H1 (cell line): ENCODE measurements around the gene PSMB9. TPM values are rescaled to one million over a fixed set of nuclear protein-coding genes. Genes with fewer than 3 reads are reported as not detected.

Experiments
- CTCF ChIA-PET: fragments of 300-600 bp; sonication (Branson Sonifier 250); formaldehyde crosslinking; loops from one replicate; lab custom pipeline; 2021; ENCODE audit not compliant: partially characterized antibody; lab: Charles Lee
- POLR2A ChIA-PET: fragments of 300-600 bp; sonication (Branson Sonifier 250); formaldehyde crosslinking; loops from one replicate; lab custom pipeline; 2021; ENCODE audit warnings: inconsistent platforms; ENCODE audit not compliant: partially characterized antibody; lab: Charles Lee
- DNase-seq, 2 experiments: peaks; one replicate each; pipeline versions ENCODE4 v3.0.0 to v3.0.0-alpha.2; 2010 to 2022; ENCODE audit warnings: low spot score in 2 of 2, low read depth in 1 of 2, mixed read lengths in 1 of 2
- FAIRE-seq: peaks from 2 replicates; lab custom pipeline; 2011; peaks lifted over from hg19 to GRCh38; lab: Jason Lieb, UNC
- H2AFZ ChIP-seq: 2 replicates; pipeline ENCODE4 v1.8.1; 2012; ENCODE audit warnings: low read length, inconsistent platforms
- H2AK5ac ChIP-seq: 2 replicates; pipeline ENCODE4 v1.6.1; 2013; ENCODE audit warnings: low read depth, low read length
- H2BK120ac ChIP-seq: replicated peaks from 2 replicates; pipeline ENCODE3; 2013; ENCODE audit warnings: low read depth, low read length, inconsistent platforms
- H2BK12ac ChIP-seq: 2 replicates; pipeline ENCODE4 v1.6.1; 2013; ENCODE audit warnings: low read depth, low read length
- H2BK15ac ChIP-seq: 2 replicates; pipeline ENCODE4 v1.6.1; 2013; ENCODE audit warnings: low read length
- H2BK20ac ChIP-seq: 2 replicates; pipeline ENCODE4 v1.6.1; 2013; ENCODE audit warnings: low read length
- H2BK5ac ChIP-seq: 2 replicates; pipeline ENCODE4 v1.6.1; 2013; ENCODE audit warnings: low read depth, low read length
- H3K14ac ChIP-seq: 2 replicates; pipeline ENCODE4 v1.6.1; 2013; ENCODE audit warnings: inconsistent platforms; ENCODE audit not compliant: insufficient read length
- H3K18ac ChIP-seq: 2 replicates; pipeline ENCODE4 v1.6.1; 2013; ENCODE audit warnings: low read length; ENCODE audit errors: extremely low read depth
- H3K23ac ChIP-seq: 2 replicates; pipeline ENCODE4 v1.6.1; 2013; ENCODE audit warnings: inconsistent platforms; ENCODE audit not compliant: insufficient read length
- H3K23me2 ChIP-seq: 2 replicates; pipeline ENCODE4 v1.6.1; 2013; ENCODE audit warnings: low read depth, low read length
- H3K27ac ChIP-seq: 2 replicates; pipeline ENCODE4 v1.6.1; 2011; ENCODE audit warnings: low read depth, low read length, inconsistent platforms
- H3K27me3 ChIP-seq, 4 experiments: replicated peaks in 1 of 4; 1 replicate in 1 of 4; 2 replicates in 3 of 4; pipeline versions ENCODE4 v1.6.1 to v1.8.1; 2011 to 2013; ENCODE audit warnings: low read length in 3 of 4, mild to moderate bottlenecking in 3 of 4, inconsistent platforms in 2 of 4, mixed read lengths in 2 of 4, moderate library complexity in 1 of 4; ENCODE audit not compliant: control insufficient read depth in 3 of 4, insufficient read depth in 3 of 4; ENCODE audit errors: extremely low read depth in 1 of 4
- H3K36me3 ChIP-seq, 4 experiments: 2 replicates each; pipeline versions ENCODE4 v1.6.1 to v1.8.1; 2011 to 2013; ENCODE audit warnings: mild to moderate bottlenecking in 4 of 4, low read length in 3 of 4, moderate library complexity in 2 of 4, control low read depth in 1 of 4, inconsistent platforms in 1 of 4; ENCODE audit not compliant: insufficient read depth in 4 of 4, control insufficient read depth in 2 of 4
- H3K4ac ChIP-seq: replicated peaks from 2 replicates; pipeline ENCODE3; 2013; ENCODE audit warnings: low read length, low read depth, mixed read lengths, inconsistent platforms; ENCODE audit not compliant: insufficient read length
- H3K4me1 ChIP-seq, 4 experiments: replicated peaks in 1 of 4; 1 replicate in 1 of 4; 2 replicates in 3 of 4; pipeline versions ENCODE4 v1.6.1 to v1.8.1; 2011 to 2013; ENCODE audit warnings: low read length in 3 of 4, inconsistent platforms in 2 of 4, mixed read lengths in 1 of 4; ENCODE audit not compliant: insufficient read depth in 4 of 4, control insufficient read depth in 3 of 4
- H3K4me2 ChIP-seq, 2 experiments: 2 replicates each; pipeline versions ENCODE4 v1.6.1 to v1.8.1; 2011 to 2013; ENCODE audit warnings: low read depth in 2 of 2, low read length in 2 of 2, control low read depth in 1 of 2, inconsistent platforms in 1 of 2, mild to moderate bottlenecking in 1 of 2; ENCODE audit not compliant: insufficient read depth in 1 of 2
- H3K4me3 ChIP-seq, 4 experiments: fragments of 200-600, 300-600 bp in 1 of 4; sonication (generic), shearing (Covaris generic), sonication (Bioruptor Twin) in 1 of 4; 2 replicates each; pipeline versions ENCODE4 v1.5.1 to v1.8.1; 2011 to 2016; ENCODE audit warnings: low read length in 4 of 4, low read depth in 3 of 4, control low read depth in 2 of 4, inconsistent platforms in 2 of 4, mild to moderate bottlenecking in 2 of 4, mixed read lengths in 1 of 4, moderate library complexity in 1 of 4; ENCODE audit not compliant: insufficient read depth in 2 of 4; ENCODE audit errors: extremely low read depth in 1 of 4
- H3K56ac ChIP-seq: replicated peaks from 2 replicates; pipeline ENCODE3; 2013; ENCODE audit warnings: low read depth, mild to moderate bottlenecking, mixed read lengths, low read length, inconsistent platforms; ENCODE audit not compliant: insufficient read length
- H3K79me1 ChIP-seq: 2 replicates; pipeline ENCODE4 v1.6.1; 2013; ENCODE audit warnings: low read depth, low read length, control low read depth
- H3K79me2 ChIP-seq, 2 experiments: 2 replicates each; pipeline versions ENCODE4 v1.6.1 to v1.8.1; 2012 to 2013; ENCODE audit warnings: low read length in 2 of 2, mild to moderate bottlenecking in 2 of 2, inconsistent platforms in 1 of 2; ENCODE audit not compliant: insufficient read depth in 2 of 2, control insufficient read depth in 1 of 2
- H3K9ac ChIP-seq, 4 experiments: replicated peaks in 1 of 4; 1 replicate in 1 of 4; 2 replicates in 3 of 4; pipeline versions ENCODE4 v1.6.1 to v1.8.1; 2011 to 2013; ENCODE audit warnings: low read depth in 3 of 4, low read length in 3 of 4, control low read depth in 2 of 4, mild to moderate bottlenecking in 2 of 4, moderate library complexity in 2 of 4, inconsistent platforms in 1 of 4; ENCODE audit errors: extremely low read depth in 1 of 4
- H3K9me3 ChIP-seq, 2 experiments: 2 replicates each; pipeline versions ENCODE4 v1.6.1 to v1.8.1; 2012 to 2013; ENCODE audit warnings: mild to moderate bottlenecking in 2 of 2, moderate library complexity in 2 of 2, control low read depth in 1 of 2, inconsistent platforms in 1 of 2, low read depth in 1 of 2, low read length in 1 of 2, mixed read lengths in 1 of 2; ENCODE audit not compliant: insufficient read depth in 2 of 2
- H4K20me1 ChIP-seq, 2 experiments: replicated peaks in 1 of 2; 2 replicates each; pipeline versions ENCODE3 to v1.8.1; 2011 to 2013; ENCODE audit warnings: inconsistent platforms in 2 of 2, low read length in 2 of 2, mild to moderate bottlenecking in 1 of 2; ENCODE audit not compliant: insufficient read depth in 2 of 2, control insufficient read depth in 1 of 2
- H4K5ac ChIP-seq: 2 replicates; pipeline ENCODE4 v1.6.1; 2013; ENCODE audit warnings: low read length, low read depth, mixed read lengths, inconsistent platforms; ENCODE audit not compliant: insufficient read length
- H4K8ac ChIP-seq: 2 replicates; pipeline ENCODE4 v1.8.0; 2013; ENCODE audit warnings: mild to moderate bottlenecking, moderate library complexity, low read length, inconsistent platforms; ENCODE audit not compliant: insufficient read depth; ENCODE audit errors: extremely low read depth
- H4K91ac ChIP-seq: replicated peaks from 2 replicates; pipeline ENCODE3; 2013; ENCODE audit warnings: low read length, mixed read lengths, inconsistent platforms; ENCODE audit not compliant: insufficient read length
- CHD2 ChIP-seq: IDR thresholded peaks from 2 replicates; pipeline ENCODE4 v1.6.1; 2012; ENCODE audit warnings: low read length, improper control_type of control experiment
- CREB1 ChIP-seq: IDR thresholded peaks from 2 replicates; pipeline ENCODE4 v1.6.1; 2012; ENCODE audit warnings: inconsistent platforms
- RFX5 ChIP-seq: IDR thresholded peaks from 2 replicates; pipeline ENCODE4 v1.6.1; 2011; ENCODE audit warnings: low read depth, low read length, improper control_type of control experiment, borderline replicate concordance
- WGBS, 2 experiments: shearing (Covaris generic) in 1 of 2; methylation state at CpG; one replicate each; pipeline versions ENCODE4 v1.1.6 to v1.1.7; 2013 to 2015; ENCODE audit warnings: low lambda C conversion rate in 2 of 2, mixed read lengths in 2 of 2, inconsistent platforms in 1 of 2, low coverage in 1 of 2, missing lambda C conversion rate in 1 of 2; ENCODE audit not compliant: insufficient replicate concordance in 2 of 2, insufficient coverage in 1 of 2, insufficient read length in 1 of 2; ENCODE audit errors: extremely low coverage in 1 of 2, missing lambda C conversion rate in 1 of 2; 5-methylcytosine and 5-hydroxymethylcytosine counted together
- polyA plus RNA-seq, 7 experiments: library from polyadenylated mRNA; depleted of rRNA in 3 of 7; stranded (reverse) in 5 of 7; unstranded in 2 of 7; fragments of >200 nt in 5 of 7; fragments of 200-250 nt in 2 of 7; gene quantifications; 1 replicate in 5 of 7; 2 replicates in 1 of 7; 4 replicates in 1 of 7; pipeline versions ENCODE4 v1.2.1 to v1.2.3, GENCODE V29; 2011 to 2013; ENCODE audit warnings: missing spikeins in 2 of 7, mixed read lengths in 2 of 7
- total RNA-seq: library from RNA; stranded (reverse); fragmentation: NEBNext Ultra II Directional; extraction: Animal tissue kit (Norgen Biotek cat#: 25700); gene quantifications from 2 replicates; pipeline ENCODE4 v1.2.1, GENCODE V29; 2021
- TF ChIP-seq, protein P1 (sequence below): IDR thresholded peaks from 2 replicates; pipeline ENCODE4 v1.6.1; 2011; ENCODE audit warnings: low read length, improper control_type of control experiment

The PSMB9 gene
- total and polyA plus RNA-seq, 2 of the 8 experiments (the other 6 are each of a cell fraction or from before 2014, with no cell fraction given): 4.5 to 22.8 TPM

GRCh38 chr6:32835167-32835893 lies 18.7 kb upstream of the PSMB9 start:
- Histone ChIP-seq H4K91ac (no peak overlapping the region), H3K79me1 (no peaks in the 10 kb centered on the region), H3K27me3 (no peaks in the 10 kb centered on the region; a peak in 1 of 7 replicates), H2BK15ac (no peak overlapping the region), H4K20me1 (peaks cover 0 to 1% of the 10 kb centered on the region in 2 experiments), H2BK120ac (no peak overlapping the region), H3K56ac (no peak overlapping the region), H3K14ac (no peak overlapping the region), H3K79me2 (no peaks in the 10 kb centered on the region), H4K8ac (no peak overlapping the region), H2BK12ac (no peak overlapping the region), H4K5ac (no peak overlapping the region), H2BK5ac (no peak overlapping the region), H3K9ac (no peak overlapping the region), H3K23ac (no peak overlapping the region), H3K9me3 (no peaks in the 10 kb centered on the region), H3K18ac (no peak overlapping the region), H3K23me2 (peaks cover 3% of the 10 kb centered on the region), H2AFZ (no peak overlapping the region), H3K4me1 (peaks cover 0 to 7% (median 4%) of the 10 kb centered on the region in 4 experiments; a peak in 5 of 7 replicates), H3K27ac (no peak overlapping the region), H2BK20ac (no peak overlapping the region), H3K4me3 (no peak overlapping the region), H3K4me2 (no peak overlapping the region), H3K4ac (no peak overlapping the region), H3K36me3 (peaks cover 0 to 2% (median 0%) of the 10 kb centered on the region in 4 experiments; a peak in 2 of 8 replicates), H2AK5ac (no peak overlapping the region)
- 91% methylated on average over 16 of the region's 16 CpGs; no CpG with 5 or more reads in 1 of the 2 experiments for WGBS, 2 experiments
- CTCF ChIA-PET: interaction anchor here (0.8 to 1.4 kb wide), 4 partner anchors 10 to 33 kb away, joined by 3 to 5 read pairs (median 4); partner anchors contain the start of genes PSMB9 and TAP1
- POLR2A ChIA-PET: no interaction called here
- FAIRE-seq (no peak), DNase-seq (no peak)
- TF ChIP-seq, protein P1, sequence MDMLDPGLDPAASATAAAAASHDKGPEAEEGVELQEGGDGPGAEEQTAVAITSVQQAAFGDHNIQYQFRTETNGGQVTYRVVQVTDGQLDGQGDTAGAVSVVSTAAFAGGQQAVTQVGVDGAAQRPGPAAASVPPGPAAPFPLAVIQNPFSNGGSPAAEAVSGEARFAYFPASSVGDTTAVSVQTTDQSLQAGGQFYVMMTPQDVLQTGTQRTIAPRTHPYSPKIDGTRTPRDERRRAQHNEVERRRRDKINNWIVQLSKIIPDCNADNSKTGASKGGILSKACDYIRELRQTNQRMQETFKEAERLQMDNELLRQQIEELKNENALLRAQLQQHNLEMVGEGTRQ: no peak
- TF ChIP-seq CHD2 (no peak), CREB1 (no peak), RFX5 (no peak)
